Measurements from ENCODE around the gene PLA2G4B. TPM values are rescaled to one million over a fixed set of nuclear protein-coding genes. Genes with fewer than 3 reads are reported as not detected.

The PLA2G4B gene, protein sequence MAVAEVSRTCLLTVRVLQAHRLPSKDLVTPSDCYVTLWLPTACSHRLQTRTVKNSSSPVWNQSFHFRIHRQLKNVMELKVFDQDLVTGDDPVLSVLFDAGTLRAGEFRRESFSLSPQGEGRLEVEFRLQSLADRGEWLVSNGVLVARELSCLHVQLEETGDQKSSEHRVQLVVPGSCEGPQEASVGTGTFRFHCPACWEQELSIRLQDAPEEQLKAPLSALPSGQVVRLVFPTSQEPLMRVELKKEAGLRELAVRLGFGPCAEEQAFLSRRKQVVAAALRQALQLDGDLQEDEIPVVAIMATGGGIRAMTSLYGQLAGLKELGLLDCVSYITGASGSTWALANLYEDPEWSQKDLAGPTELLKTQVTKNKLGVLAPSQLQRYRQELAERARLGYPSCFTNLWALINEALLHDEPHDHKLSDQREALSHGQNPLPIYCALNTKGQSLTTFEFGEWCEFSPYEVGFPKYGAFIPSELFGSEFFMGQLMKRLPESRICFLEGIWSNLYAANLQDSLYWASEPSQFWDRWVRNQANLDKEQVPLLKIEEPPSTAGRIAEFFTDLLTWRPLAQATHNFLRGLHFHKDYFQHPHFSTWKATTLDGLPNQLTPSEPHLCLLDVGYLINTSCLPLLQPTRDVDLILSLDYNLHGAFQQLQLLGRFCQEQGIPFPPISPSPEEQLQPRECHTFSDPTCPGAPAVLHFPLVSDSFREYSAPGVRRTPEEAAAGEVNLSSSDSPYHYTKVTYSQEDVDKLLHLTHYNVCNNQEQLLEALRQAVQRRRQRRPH
- total RNA-seq, result 10 to 100 TPM; 15.2 to 17.5 (median 17.4) TPM
- 8.3 TPM for total RNA-seq (2013)

DNA sequence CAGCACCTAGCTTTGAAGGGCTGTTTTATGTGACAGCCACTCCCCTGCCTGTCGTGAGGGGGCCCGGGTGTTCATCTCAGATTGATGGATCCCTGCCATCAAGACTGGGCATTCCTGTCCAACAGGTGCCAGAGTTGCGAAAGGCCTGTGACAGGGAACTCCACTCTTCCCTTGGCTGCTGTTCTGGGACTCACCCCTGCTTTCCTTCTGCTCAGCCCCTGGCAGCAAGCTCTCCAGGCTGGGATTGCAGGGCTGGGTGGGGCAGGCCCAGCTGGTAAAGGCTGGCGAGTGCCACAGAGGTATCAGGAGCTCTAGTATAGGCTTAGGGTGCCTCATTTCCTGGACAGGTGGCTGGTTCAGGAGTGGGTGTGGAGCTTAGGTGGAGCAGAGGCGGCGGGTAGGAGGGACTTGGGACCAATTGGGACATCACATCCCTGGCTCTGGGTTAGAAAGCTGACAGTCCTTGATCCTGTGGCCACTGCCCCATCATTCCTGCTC lies at the start of gene PLA2G4B:
TSS of gene PLA2G4B (plus strand) at position 448 of the 498 bp plus-strand sequence. CDS start 67 bp downstream, outside the sequence.
- TF ChIP-seq, protein P1, sequence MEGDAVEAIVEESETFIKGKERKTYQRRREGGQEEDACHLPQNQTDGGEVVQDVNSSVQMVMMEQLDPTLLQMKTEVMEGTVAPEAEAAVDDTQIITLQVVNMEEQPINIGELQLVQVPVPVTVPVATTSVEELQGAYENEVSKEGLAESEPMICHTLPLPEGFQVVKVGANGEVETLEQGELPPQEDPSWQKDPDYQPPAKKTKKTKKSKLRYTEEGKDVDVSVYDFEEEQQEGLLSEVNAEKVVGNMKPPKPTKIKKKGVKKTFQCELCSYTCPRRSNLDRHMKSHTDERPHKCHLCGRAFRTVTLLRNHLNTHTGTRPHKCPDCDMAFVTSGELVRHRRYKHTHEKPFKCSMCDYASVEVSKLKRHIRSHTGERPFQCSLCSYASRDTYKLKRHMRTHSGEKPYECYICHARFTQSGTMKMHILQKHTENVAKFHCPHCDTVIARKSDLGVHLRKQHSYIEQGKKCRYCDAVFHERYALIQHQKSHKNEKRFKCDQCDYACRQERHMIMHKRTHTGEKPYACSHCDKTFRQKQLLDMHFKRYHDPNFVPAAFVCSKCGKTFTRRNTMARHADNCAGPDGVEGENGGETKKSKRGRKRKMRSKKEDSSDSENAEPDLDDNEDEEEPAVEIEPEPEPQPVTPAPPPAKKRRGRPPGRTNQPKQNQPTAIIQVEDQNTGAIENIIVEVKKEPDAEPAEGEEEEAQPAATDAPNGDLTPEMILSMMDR (IDR thresholded peaks at IDR 0.05), result no peak
- no peaks in the 10 kb centered on the region for H3K27me3 Mint-ChIP-seq (ENCODE audit: low read depth in 2 of 2)
- Histone ChIP-seq H3K36me3 (ENCODE audit: control insufficient read depth, insufficient read depth, low read length) (peaks cover 26% of the 10 kb centered on the region), H3K4me1 (ENCODE audit: control insufficient read depth, insufficient read depth, low read length) (peaks cover 24% of the 10 kb centered on the region), H3K27me3 (ENCODE audit: control insufficient read depth, insufficient read depth, low read length) (no peaks in the 10 kb centered on the region), H3K27ac (ENCODE audit: low read length) (no peak within 1 kb of the TSS), H3K4me3 (ENCODE audit: low read length) (no peak within 1 kb of the TSS), H3K9me3 (ENCODE audit: control insufficient read depth, insufficient read depth, low read length) (no peaks in the 10 kb centered on the region)
- ATAC-seq (no peak), DNase-seq (no peak)
- WGBS (ENCODE audit: insufficient coverage), result 96% methylated on average over 6 of the region's 6 CpGs
- intact Hi-C loops (cut with micrococcal nuclease), result no loop called here
- H3K27ac Mint-ChIP-seq, result no peak within 1 kb of the TSS
- peaks cover 0 to 22% of the 10 kb centered on the region in 2 donors for H3K4me1 Mint-ChIP-seq
- H3K4me3 Mint-ChIP-seq, result no peak within 1 kb of the TSS
- H3K36me3 Mint-ChIP-seq, result no peaks in the 10 kb centered on the region
- no peaks in the 10 kb centered on the region for H3K9me3 Mint-ChIP-seq

DNA sequence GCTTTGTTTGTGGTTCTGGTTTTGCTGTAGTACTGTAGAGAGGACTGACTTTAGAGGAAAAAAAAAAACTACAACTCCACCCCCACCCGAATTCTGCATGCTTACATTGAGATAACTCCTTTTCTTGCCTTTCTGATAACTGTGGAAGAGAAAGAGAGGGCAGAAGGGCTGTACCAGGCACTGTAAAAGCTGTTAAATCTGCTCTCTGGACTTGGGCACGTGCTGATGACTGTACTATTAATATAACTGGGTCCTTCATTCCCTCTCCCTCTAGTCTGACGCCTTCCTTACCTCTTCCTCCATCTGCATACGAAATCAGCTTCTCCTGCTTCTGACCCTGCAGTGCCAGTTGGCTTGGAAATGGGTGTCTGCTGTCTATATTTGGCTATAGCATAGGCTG lies 49.4 kb upstream of the PLA2G4B start:
- peaks cover 15% of the 10 kb centered on the region for H3K4me1 ChIP-seq (ENCODE audit: control insufficient read depth, insufficient read depth, low read length)
- DNase-seq, result no peak
- intact Hi-C loops (cut with micrococcal nuclease), result no loop called here
- Mint-ChIP-seq H3K27ac (peak overlapping the region in 1 of 2 donors; percentile 74), H3K27me3 (ENCODE audit: low read depth in 2 of 2) (no peaks in the 10 kb centered on the region), H3K9me3 (no peaks in the 10 kb centered on the region), H3K36me3 (no peaks in the 10 kb centered on the region), H3K4me3 (no peak overlapping the region), H3K4me1 (peaks cover 45 to 49% of the 10 kb centered on the region in 2 donors)
- no peak overlapping the region for H3K27ac ChIP-seq (ENCODE audit: low read length)
- H3K36me3 ChIP-seq (ENCODE audit: control insufficient read depth, insufficient read depth, low read length), result no peaks in the 10 kb centered on the region
- no peak overlapping the region for H3K4me3 ChIP-seq (ENCODE audit: low read length)
- no peaks in the 10 kb centered on the region for H3K9me3 ChIP-seq (ENCODE audit: control insufficient read depth, insufficient read depth, low read length)
- no peak for ATAC-seq
- TF ChIP-seq, protein P1 (IDR thresholded peaks at IDR 0.05), result no peak
- no peaks in the 10 kb centered on the region for H3K27me3 ChIP-seq (ENCODE audit: control insufficient read depth, insufficient read depth, low read length)
- 37% methylated on average over 3 of the region's 4 CpGs for WGBS (ENCODE audit: insufficient coverage)

DNA sequence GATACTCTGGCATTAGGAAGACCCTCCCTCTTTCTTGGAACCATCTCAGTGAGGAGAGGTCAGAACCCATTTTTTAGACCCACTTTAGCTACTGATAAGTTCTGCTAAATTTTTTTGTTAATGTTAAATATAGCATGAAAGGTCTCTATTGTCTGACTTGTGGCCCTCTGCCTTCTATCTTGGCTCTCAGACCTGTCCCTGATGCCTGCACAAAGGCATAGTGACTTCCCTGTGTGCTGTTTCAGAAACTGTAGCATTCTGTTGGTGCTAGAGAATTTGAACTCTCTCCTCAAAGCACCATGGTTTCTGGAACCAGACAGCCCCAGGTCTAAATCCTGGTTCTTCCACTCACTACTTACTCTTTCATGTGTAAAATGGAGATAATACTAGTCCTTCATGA lies 49.0 kb upstream of the PLA2G4B start:
- TF ChIP-seq, protein P1 (IDR thresholded peaks at IDR 0.05), result no peak
- Mint-ChIP-seq H3K4me3 (no peak overlapping the region), H3K27ac (peak overlapping the region; percentile 29 to 74), H3K4me1 (peaks cover 45 to 49% of the 10 kb centered on the region in 2 donors), H3K27me3 (ENCODE audit: low read depth in 2 of 2) (no peaks in the 10 kb centered on the region), H3K9me3 (no peaks in the 10 kb centered on the region), H3K36me3 (no peaks in the 10 kb centered on the region)
- DNase-seq (no peak), ATAC-seq (no peak)
- H3K27ac ChIP-seq (ENCODE audit: low read length), result no peak overlapping the region
- H3K27me3 ChIP-seq (ENCODE audit: control insufficient read depth, insufficient read depth, low read length), result no peaks in the 10 kb centered on the region
- H3K4me3 ChIP-seq (ENCODE audit: low read length), result no peak overlapping the region
- no peaks in the 10 kb centered on the region for H3K9me3 ChIP-seq (ENCODE audit: control insufficient read depth, insufficient read depth, low read length)
- H3K4me1 ChIP-seq (ENCODE audit: control insufficient read depth, insufficient read depth, low read length), result peaks cover 15% of the 10 kb centered on the region
- no peaks in the 10 kb centered on the region for H3K36me3 ChIP-seq (ENCODE audit: control insufficient read depth, insufficient read depth, low read length)
- intact Hi-C loops (cut with micrococcal nuclease), result no loop called here
